Gastrocnemius medialis (tissue), 4 donors: ENCODE results near the gene LBHD1.

ENCODE experiments used
- CTCF ChIP-seq, 5 experiments: fragments of 450-650 bp in 3 of 5; fragments of 200-600 bp in 2 of 5; sonication (generic) in 2 of 5; IDR thresholded peaks in 4 of 5; conservative IDR thresholded peaks in 1 of 5; 1 replicate in 4 of 5; 2 replicates in 1 of 5; pipeline ENCODE4 v1.5.1; 2016 to 2019; ENCODE audit warnings: antibody characterized with exemption in 5 of 5, mild to moderate bottlenecking in 3 of 5, moderate library complexity in 3 of 5
- POLR2A ChIP-seq, 2 donors: fragments of 450-650 bp; IDR thresholded peaks; one replicate each; pipeline ENCODE4 v1.6.1; 2017; ENCODE audit warnings: antibody characterized with exemption in 2 of 2, mild to moderate bottlenecking in 2 of 2, moderate library complexity in 2 of 2

GRCh38 chr11:62708793-62709192 lies 36.7 kb upstream of the LBHD1 start:
- no peak for TF ChIP-seq CTCF (IDR thresholded peaks at IDR 0.05 in 4 of 5, conservative IDR thresholded peaks at IDR 0.05 in 1 of 5)
- TF ChIP-seq POLR2A (IDR thresholded peaks at IDR 0.05) = no peak
